T-helper 1 cell treated with Interleukin-12 subunit alpha and Interleukin-12 subunit beta and Interleukin-4 antibody, amounts not matched to agents 30 ng/mL and 1 ng/mL, for 36 hours (primary cell): Measurements from ENCODE around the gene PDZD2. TPM values are rescaled to one million over a fixed set of nuclear protein-coding genes. Genes with fewer than 3 reads are reported as not detected.
"Not testable (repeated sequence)": the region's sequence is repeated elsewhere in the genome, so short reads cannot be mapped to it uniquely, and the experiment has no call there.

ENCODE experiments used
- intact Hi-C: fragments of 100-400 bp; cut with micrococcal nuclease; formaldehyde crosslinking; loops from one replicate; pipeline ENCODE4 v1.15.1; 2024
- total RNA-seq: library from RNA; stranded (reverse); gene quantifications from 2 replicates; pipeline ENCODE4 v1.2.3, GENCODE V29; 2022

The PDZD2 gene
- total RNA-seq, 1 donor from 2014 or later, result not detected

DNA sequence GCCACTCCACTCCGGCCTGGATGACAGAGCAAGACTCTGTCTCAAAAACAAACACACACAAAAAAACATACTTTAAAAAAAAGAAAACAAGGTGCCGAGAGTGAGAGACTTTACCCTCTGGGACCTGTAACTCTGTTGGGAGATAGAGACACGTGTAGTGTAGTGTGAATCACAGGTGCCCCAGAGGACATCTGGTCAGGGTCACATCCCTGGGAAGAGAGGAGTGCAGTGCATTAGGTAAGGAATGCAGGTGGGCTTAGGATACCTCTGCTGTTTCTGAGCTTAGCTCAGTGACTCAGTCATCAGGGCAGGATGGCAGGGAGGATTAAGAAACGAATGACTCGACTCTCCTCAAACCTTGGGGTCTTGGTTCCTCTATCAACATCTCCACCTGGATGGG is 360.5 kb downstream of the PDZD2 start:
- intact Hi-C loops, result no loop called here

DNA sequence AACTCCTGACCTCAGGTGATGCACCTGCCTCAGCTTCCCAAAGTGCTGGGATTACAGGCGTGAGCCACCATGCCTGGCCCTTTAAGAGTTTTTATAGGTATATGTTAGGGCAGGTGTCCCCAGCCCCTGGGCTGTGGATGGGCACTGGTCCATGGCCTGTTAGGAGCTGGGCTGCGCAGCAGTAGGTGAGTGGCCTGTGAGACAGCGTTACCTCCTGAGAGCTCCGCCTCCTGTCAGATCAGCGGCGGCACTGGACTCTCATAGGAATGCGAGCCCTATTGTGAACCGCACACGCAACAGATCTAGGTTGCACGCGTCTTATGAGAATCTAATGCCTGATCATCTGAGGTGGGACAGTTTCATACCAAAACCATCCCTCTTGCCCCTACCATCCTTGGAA is 361.8 kb downstream of the PDZD2 start:
- intact Hi-C loops, result no loop called here

DNA sequence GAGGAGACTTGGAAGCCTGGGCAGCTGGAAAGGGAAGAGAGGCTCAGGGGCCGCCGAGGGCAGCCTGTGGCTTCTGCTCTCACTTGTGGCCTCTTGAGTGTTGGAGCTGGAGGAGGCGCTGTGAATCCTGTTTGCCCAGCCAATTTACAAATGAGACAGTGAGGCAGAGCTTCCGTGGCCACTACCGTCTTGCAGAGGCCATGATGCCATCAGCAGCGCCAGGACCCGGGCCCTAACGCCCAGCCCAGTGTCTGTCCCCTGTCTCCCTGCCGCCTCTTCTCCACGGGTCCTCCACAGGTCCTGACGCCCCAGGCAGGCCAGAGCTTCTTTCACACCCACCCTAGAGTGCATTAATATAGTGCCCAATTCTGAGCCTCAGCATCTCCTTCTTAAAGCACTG is 362.4 kb downstream of the PDZD2 start:
- intact Hi-C loops, result no loop called here

DNA sequence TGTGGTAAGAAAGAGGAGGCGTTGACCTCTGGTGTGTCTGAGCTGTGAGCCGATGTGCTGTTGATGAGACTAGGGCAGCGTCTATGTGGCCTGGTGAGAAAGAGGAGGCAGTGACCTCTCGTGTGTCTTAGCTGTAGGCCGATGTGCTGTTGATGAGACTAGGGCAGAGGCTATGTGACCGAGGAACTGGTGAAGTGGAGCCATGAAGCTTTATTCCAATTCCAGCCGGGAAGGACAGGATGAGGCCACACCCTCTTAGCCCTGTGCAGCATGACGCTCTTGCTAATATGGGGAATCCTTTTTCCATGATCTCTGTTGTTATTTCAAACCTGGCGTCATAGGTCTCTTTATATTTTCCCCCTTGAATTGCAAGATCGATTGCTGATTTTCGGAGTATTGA is 362.8 kb downstream of the PDZD2 start:
- intact Hi-C loops, result no loop called here

DNA sequence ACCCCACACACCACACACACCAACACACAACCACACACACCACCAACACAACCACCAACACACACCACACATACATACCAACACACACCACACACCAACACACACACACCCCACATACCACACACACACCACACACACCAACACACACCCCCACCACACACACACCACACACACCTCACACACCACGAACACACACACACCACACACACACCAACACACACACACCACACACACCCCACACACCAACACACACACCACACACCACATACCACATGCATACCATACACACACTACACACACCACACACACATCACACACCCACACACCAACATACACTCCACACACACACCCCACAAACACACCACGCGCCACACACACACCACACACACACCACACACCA is 363.8 kb downstream of the PDZD2 start:
- intact Hi-C loops, result no loop called here

DNA sequence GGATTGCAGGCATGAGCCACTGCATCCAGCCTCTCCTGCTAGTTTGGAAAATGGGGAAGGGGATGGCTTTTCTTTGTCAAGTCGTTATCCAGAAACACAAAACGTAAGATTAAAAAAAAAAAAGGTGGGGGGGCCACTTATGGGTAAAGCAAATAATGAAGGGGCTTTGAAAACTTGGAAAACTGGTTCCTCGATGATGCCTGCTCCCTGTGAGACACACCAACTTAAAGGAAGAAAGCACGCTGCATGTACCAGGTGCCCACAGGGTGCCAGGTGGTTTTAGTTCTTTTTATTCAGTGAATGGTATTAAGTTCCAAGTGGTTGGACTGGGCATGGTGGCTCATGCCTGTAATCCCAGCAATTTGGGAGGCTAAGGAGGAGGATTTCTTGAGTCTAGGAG is 365.1 kb downstream of the PDZD2 start:
- intact Hi-C loops, result no loop called here

DNA sequence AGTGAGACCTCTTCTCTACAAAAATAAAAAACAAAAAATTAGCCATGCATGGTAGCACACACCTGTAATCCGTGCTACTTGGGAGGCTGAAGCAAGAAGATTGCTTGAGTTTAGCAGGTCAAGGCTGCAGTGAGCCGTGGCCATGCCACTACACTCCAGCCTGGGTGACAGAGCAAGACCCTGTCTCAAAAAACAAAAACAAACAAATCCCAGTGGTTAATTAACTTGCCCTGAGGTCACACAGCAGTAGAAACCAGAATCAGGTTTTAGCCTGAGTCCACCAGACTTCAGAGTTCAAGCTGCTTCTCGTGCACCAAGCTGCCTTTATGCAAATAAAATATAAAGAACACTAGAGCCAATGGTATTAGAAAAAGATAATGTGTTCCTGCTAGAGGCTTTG is 365.5 kb downstream of the PDZD2 start:
- intact Hi-C loops, result no loop called here

DNA sequence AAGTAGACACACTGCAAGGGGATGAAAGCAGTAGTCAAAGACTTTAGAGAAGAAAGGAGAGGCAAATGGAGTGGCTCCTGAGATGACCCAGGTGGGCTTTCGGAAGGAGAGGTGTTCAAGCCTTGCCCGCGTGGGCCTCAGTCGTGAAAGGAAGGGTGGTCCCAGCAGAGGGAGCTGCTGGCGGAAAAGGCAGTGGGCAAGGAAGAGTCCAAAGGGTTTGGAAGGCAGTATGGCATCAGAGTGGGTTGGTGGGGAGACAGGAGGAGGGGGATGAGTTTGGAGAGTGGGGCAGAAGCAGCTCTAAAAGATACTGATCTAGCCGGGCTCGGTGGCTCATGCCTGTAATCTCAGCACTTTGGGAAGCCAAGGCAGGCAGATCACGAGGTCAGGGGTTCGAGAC is 369.8 kb downstream of the PDZD2 start:
- intact Hi-C loops, result no loop called here

DNA sequence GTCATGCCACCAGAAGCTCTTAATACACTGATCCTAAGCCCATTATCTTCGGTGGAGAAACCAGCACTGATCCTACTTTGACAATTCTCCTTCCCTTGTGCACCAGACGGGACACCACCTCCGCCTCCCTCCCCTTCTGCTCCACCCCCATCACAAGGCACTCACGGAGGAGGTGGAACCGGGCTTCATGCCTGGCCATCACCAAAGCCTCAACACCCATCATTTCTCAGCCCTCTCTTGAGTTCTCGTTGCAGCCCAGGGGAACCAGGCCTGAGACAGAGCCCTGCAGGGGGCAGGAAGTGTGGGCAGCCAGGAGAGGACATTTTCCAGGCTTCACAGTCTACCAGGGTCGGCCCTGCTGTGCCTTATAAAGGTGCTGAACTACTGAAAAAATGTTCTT is 374.7 kb downstream of the PDZD2 start:
- intact Hi-C loops, result no loop called here

DNA sequence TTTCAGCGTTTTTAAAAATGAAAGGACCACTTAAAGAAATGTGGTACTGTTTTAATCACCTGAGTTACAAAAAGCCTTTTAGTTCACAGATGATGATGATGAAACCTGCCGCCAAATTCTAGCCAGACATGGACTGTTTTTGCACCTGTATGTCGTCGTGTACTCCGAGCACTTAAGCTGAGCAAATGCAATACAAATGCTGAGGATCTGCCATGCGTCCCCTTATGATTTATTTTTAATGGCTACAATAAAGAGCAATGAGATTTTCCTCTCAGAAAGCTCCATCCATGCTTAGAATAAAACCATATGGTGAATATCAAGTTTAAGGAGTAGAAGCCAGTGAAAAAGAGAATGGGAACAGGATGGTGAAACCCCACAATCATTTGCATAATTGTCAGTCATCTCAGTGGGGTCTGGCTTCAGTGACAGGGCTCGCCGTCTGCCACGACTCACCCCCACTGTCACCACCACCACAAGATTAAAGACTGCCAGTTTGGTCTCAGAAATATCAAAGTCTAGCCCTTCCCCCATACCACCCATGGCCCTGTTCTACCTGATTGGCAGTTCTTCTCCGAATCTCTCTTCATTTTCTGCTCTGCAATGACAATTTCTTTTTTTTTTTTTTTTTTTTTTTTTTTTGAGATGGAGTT is 375.3 kb downstream of the PDZD2 start:
- intact Hi-C loops, result no loop called here

DNA sequence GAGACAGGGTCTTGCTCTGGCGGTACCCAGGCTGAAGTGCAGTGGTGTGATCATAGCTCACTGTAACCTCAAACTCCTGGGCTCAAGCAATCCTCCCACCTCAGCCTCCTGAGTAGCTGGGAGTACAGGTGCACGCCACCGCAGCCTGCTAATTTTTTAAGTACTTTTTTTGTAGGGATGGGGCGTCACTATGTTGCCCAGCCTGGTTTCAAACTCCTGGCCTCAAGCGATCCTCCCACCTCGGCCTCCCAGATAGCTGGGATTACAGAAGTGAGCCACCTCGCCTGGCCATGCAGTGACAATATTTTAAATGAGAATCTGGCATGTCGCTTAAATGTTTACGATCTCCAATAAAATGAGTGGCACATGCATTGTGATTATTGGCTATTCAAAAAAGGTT is 376.3 kb downstream of the PDZD2 start:
- intact Hi-C loops, result not testable (repeated sequence)

DNA sequence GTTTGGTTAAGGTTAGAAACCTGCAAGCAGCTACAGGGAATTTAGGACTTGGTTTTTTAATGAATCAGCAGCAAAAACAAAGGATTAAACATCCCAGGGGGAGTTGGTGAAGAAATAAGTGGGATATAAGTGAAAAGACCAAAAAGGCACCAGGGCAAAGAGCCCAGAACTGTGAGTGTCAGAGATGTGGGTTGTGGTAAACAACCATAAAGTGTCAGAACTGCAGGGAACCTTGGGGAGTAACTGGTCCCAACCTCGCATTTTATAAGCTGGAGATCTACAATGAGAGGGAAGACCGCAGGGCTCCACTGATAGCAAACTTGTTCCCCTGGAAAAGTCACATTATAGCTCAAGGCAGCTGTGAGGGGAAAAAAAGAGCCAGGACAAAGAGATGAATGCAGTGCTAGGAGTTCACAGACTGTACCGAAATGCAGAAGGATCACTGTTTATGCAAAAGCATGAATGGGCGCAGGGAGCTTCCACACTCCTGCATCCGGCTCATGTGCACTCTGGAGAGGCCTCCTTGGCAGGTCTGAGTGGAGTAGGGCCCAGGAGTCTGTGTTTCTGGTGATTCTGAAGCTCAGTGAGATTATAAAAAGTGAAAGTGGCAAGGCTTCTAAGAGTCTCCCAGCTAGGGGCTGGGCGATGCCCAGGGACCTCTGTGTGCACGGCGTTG is 378.9 kb downstream of the PDZD2 start:
- intact Hi-C loops, result no loop called here

DNA sequence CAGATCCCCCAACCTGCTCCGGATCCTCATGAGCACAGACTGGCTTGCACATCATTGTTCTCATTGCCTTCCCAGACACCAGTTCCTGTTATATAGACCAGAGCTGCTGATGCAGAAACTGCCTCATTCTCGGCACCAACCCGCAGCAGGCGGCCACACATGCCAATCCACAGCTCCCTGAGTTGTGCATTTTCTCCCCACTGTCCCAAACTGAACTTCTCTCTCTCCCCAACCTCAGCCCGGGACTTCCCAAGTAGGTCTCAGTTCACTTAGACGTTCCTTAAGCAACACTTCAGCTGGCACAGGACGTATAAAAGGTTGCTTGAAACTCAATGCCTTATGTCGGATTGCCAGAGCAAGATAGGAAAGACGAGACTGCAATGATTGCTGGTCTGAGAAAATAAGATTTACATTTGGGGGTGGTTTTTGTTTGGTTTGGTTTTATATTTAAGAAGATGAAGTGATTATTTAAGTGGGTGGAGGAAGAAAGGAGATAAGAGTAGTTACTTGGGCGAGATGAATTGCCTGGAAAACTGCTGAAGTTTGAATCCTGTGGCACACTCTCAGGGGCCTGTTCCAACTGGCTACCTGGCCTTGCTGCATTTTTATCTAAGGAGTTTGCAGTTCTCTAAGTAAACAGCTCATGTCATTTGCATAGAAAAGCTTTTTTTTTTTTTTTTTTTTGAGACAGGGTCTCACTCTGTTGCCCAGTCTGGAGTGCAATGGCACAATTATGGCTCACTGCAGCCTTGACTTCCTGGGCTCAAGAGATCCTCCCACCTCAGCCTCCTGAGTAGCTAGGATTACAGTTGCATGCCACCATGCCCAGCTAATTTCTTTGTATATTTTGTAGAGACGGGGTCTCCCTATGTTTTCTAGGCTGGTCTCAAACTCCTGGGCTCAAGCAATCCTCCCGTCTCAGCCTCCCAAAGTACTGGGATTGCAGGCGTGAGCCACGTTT is 379.8 kb downstream of the PDZD2 start:
- intact Hi-C loops, result no loop called here

DNA sequence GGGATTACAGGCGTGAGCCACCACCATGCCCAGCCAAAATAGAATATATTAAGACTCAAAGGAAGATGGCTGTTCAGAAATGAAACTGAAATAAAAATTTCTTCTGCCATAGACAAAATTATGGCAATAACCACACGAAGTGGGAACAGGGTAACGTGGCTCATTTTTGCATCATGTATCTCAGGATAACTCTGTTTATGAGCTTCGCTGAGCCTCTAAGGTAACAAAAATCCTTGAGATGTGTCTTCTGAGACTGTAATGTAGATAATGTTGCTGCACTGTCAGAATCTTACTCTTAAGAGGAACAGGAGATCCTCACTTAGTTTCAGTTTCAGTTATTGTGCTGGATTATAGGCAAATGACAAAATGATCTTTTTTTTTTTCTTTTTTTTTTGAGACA is 381.3 kb downstream of the PDZD2 start:
- intact Hi-C loops, result loop anchor here (1.0 to 2.0 kb wide), 3 partner anchors 56 to 1420 kb away; partner anchors contain the start of genes C5orf22, DROSHA and TARS1

DNA sequence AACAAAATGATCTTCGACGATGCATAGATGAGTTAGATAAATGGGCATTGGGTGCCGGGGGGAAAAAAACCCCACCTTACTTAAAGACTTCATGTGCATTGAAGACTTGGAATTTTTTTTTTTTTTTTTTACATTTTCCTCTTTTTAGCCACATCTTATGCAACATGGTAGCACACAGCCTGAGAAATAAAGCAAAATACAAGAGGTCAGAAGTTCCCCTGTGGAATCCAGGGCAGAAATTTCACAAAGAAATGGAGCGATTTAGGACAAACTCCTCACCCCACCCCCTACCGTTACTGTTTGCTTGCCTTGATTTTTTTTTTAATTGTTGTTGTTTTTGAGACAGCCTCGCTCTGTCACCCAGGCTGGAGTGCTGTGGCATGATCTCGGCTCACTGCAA is 382.0 kb downstream of the PDZD2 start:
- intact Hi-C loops, result loop anchor here (1.0 to 2.0 kb wide), 3 partner anchors 55 to 1419 kb away; partner anchors contain the start of genes C5orf22, DROSHA and TARS1

DNA sequence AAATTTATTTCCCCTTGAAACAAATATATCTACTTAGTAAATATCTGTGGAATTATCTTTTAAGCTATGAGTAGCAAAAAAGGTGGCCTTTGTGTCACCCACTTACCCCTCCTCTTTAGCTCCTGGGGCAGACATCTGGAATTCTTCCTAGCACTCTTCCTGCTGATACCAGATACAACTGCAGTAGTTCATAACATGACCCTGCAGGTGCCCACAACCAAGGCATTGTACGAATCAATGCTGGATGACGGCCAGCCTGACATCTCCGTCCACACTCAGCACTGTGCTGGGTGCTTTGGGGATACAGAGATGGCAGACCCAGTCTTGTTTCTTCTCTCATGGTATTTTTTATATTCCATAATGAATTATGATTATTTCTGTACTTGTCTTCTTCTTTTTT is 382.8 kb downstream of the PDZD2 start:
- intact Hi-C loops, result loop anchor here (2.0 kb wide), 1 partner anchor 489 kb away; the partner anchor contains the start of genes C5orf22 and DROSHA

DNA sequence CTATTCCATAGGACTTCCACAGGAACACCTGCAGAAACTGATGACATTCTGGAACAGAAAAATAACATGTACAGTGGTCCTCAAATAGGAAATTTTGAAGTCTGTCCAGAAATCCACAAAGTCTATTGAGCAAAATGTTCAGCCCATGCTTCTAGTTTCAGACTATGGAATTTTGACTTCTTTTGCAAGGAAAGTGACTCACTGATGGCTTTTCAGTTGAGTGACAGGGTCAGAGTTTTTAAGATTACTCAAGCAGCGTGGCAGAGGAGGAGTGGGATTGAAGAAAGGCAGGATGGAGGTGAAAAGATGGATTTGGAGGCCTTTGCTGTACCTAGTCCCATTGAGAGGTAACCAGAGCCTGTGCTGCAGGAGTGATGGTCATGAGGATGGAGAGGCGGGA is 383.7 kb downstream of the PDZD2 start:
- intact Hi-C loops, result no loop called here

DNA sequence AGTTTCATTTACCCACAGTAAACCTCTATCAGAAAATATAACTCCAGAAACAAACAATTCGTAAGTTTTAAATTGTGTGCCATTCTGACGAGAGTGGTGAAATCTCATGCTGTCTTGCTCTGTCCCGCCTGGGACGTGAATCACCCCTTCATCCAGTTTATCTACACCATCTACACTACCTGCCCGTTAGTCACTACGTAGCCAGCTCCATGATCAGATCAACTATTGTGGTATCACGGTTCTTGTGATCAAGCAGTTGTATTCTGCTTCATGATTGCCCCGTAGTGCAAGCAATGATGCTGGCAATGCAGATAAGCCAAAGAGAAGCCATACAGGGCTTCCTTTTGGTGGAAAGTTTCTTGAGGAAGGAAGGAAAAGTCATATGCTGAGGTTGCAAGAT is 384.9 kb downstream of the PDZD2 start:
- intact Hi-C loops, result no loop called here

DNA sequence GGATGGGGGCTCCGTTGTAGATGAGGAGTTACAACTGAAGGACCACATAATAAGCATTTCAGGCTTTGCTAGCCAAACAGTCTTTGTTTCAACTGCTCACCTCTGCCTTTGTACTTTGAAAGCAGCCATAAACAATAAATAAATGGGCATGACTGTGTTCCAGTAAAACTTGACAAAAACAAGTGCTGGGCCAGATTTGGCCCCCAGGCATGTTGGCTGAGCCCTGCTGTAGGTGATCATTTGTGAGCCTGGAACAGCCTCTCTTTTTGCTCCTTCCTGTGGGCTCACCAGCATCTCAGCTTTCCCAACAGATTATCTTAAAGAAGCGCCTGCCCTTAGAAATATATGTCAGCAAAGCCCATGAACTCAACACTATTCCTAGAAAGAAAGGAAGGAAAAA is 385.8 kb downstream of the PDZD2 start:
- intact Hi-C loops, result no loop called here

DNA sequence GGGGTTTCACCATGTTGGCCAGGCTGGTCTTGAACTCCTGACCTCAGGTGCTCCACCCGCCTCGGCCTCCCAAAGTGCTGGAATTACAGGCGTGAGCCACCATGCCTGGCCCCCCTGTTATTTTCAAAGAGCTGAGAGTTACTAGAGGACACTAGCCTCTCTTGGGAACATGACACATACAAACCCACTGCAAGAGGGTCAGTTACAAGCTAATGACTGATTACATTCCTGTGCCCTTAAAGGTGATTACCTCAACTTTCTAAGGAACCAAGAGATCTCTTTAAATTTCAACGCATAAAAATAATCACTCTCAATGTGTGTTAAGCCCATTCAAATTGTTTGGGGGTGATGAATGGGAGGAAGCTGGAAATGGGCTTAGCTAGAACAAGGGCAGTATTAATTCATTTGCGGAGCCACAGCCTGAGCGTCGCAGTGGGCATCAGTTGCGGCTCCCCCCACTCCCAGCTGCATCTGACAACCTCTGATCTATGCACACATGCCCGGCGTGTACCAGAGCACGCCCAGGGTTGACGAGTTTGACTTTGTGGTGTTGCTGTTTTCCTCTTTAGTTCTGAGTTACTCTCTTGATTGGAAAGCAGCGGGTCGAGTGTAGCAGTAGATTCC is 388.3 kb downstream of the PDZD2 start:
- intact Hi-C loops, result no loop called here

DNA sequence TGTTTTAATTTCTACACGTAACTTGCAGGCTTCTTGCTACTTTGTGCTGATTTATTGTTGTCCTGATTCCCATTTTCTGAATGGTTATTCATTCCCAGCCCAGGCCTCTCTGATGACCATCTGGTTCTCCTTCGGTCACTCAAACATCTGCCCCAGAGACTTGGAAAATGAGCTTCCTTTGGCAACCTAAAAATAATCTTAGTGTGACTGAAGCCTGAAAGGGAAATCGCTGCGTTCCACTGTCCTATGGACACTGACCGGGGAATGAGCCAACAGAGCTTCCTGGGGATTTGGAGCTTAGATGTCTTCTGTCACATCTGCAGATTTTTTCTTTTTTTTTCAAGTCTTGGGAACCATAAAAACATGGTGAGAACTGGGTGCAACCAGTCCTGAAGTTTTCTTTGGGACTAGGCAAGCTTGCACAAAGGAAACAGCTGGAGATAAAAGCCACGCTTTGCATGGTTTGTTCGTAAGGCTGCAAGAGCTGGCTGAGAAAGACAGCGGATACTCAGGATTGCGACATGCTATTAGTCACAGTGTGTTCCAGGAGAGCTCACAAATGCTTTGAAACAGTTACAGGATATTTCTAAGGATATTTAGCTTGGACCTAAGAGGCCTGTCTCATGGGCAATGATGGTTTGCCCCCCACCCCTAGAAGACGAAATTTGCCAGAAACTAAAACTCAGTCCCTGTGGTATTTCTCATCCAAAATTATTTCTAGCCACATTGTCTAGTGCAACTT is 389.0 kb downstream of the PDZD2 start:
- intact Hi-C loops, result no loop called here
